Measurements from ENCODE around the gene AHRR. TPM values are rescaled to one million over a fixed set of nuclear protein-coding genes. Genes with fewer than 3 reads are reported as not detected.

Gene AHRR
- total RNA-seq, 1 experiment from 2014 or later: 2.6 TPM

DNA sequence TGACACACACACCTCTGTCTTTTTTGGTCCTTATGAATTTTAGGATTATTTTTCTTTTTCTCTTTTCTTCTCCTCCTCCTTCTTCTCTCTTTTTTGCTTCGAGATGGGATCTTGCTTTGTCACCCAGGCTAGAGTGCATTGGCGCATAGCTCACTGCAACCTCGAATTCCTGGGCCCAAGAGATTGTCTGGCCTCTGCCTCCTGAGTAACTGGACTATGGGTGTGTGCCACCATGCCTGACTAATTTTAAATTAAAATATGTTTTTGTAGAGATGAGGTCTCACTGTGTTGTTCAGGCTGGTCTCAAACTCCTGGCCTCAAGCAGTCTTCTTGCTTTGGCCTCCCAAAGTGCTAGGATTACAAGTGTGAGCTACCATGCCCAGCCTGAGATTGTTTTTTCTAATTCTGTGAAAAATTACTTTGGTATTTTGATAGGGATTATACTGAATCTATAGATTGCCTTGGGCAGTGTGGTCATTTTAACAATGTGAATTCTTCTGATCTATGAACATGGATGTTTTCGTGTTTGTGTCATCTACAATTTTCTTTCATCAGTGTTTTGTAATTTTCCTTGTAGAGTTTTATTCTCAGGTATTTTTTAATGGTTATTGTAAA, 7.7 kb downstream of the AHRR start:
- no peaks in the 10 kb centered on the region for H3K36me3 ChIP-seq (ENCODE audit: insufficient read depth, low read length)
- H4K20me1 ChIP-seq (ENCODE audit: insufficient read depth, low read depth, low read length): no peaks in the 10 kb centered on the region
- no peak overlapping the region for H3K4me2 ChIP-seq (ENCODE audit: low read depth, low read length, poor library complexity, severe bottlenecking)
- H3K9me3 ChIP-seq (ENCODE audit: low read length): no peaks in the 10 kb centered on the region
- H3K79me2 ChIP-seq (ENCODE audit: low read length): no peaks in the 10 kb centered on the region
- H3K4me3 ChIP-seq (ENCODE audit: low read length): no peak overlapping the region
- H3K9ac ChIP-seq (ENCODE audit: low read length): no peak overlapping the region
- no peak for DNase-seq
- no peak overlapping the region for H3K27ac ChIP-seq (ENCODE audit: low read length)
- H2AFZ ChIP-seq (ENCODE audit: low read length): no peak overlapping the region
- no peaks in the 10 kb centered on the region for H3K4me1 ChIP-seq (ENCODE audit: low read length)
- H3K9me2 ChIP-seq (replicated peaks; ENCODE audit: insufficient read depth, low read length): no peaks in the 10 kb centered on the region
- no peaks in the 10 kb centered on the region for H3K27me3 ChIP-seq (ENCODE audit: low read length)

DNA sequence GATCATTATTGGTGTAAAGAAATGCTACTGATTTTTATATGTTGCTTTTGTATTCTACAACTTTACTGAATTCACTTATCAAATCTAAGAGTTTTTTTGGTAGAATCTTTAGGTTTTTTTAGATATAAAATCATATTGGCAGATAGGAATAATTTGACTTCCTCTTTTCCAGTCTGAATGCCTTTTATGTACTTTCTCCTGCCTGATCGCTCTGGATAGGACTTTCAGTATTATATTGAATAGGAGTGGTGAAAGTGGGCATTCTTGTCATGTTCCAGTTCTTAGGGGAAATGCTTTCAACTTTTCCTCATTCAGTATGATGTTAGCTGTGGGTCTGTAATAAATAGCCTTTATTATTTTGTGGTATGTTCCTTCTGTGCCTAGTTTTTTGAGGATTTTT, 8.3 kb downstream of the AHRR start:
- Histone ChIP-seq H3K9me2 (replicated peaks; ENCODE audit: insufficient read depth, low read length) (no peaks in the 10 kb centered on the region), H3K9me3 (ENCODE audit: low read length) (no peaks in the 10 kb centered on the region), H3K4me1 (ENCODE audit: low read length) (no peaks in the 10 kb centered on the region), H3K36me3 (ENCODE audit: insufficient read depth, low read length) (no peaks in the 10 kb centered on the region), H2AFZ (ENCODE audit: low read length) (no peak overlapping the region), H3K27me3 (ENCODE audit: low read length) (no peaks in the 10 kb centered on the region), H4K20me1 (ENCODE audit: insufficient read depth, low read depth, low read length) (0 out of 2 replicates have a peak, but pooled peaks cover 3% of the 10 kb centered on the region), H3K9ac (ENCODE audit: low read length) (no peak overlapping the region), H3K4me2 (ENCODE audit: low read depth, low read length, poor library complexity, severe bottlenecking) (no peak overlapping the region), H3K27ac (ENCODE audit: low read length) (no peak overlapping the region), H3K79me2 (ENCODE audit: low read length) (no peaks in the 10 kb centered on the region), H3K4me3 (ENCODE audit: low read length) (no peak overlapping the region)
- DNase-seq: no peak

- no peaks in the 10 kb centered on the region for H3K9me3 ChIP-seq (ENCODE audit: low read length)
- no peaks in the 10 kb centered on the region for H3K79me2 ChIP-seq (ENCODE audit: low read length)
- 0 out of 2 replicates have a peak, but pooled peaks cover 3% of the 10 kb centered on the region for H4K20me1 ChIP-seq (ENCODE audit: insufficient read depth, low read depth, low read length)
- no peak overlapping the region for H3K27ac ChIP-seq (ENCODE audit: low read length)
- H2AFZ ChIP-seq (ENCODE audit: low read length): no peak overlapping the region
- no peak overlapping the region for H3K4me3 ChIP-seq (ENCODE audit: low read length)
- no peaks in the 10 kb centered on the region for H3K27me3 ChIP-seq (ENCODE audit: low read length)
- H3K36me3 ChIP-seq (ENCODE audit: insufficient read depth, low read length): no peaks in the 10 kb centered on the region
- no peak overlapping the region for H3K9ac ChIP-seq (ENCODE audit: low read length)
- DNase-seq: no peak
- H3K9me2 ChIP-seq (replicated peaks; ENCODE audit: insufficient read depth, low read length): no peaks in the 10 kb centered on the region
- H3K4me1 ChIP-seq (ENCODE audit: low read length): no peaks in the 10 kb centered on the region
- no peak overlapping the region for H3K4me2 ChIP-seq (ENCODE audit: low read depth, low read length, poor library complexity, severe bottlenecking)
Measured at GRCh38 chr5:332843-333242, 11.3 kb downstream of the AHRR start.

DNA sequence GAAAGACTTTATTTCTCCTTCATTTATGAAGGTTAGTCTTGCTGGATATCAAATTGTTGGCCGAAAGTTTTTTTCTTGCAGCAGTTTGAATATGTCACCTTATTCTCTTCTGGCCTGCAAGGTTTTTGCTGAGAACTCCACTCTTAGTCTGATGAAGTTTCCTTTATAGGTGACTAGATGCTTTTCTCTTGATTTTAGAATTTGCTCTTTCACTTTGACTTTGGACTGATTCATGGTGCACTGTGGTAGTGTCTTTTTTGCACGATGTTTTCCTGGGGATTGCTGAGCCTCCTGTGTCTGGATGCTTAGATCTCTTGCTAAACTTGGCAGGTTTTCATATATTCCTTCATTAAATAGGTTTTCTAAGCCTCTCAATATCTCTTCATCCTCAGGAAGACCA, 12.4 kb downstream of the AHRR start:
- Histone ChIP-seq H3K9me3 (ENCODE audit: low read length) (no peaks in the 10 kb centered on the region), H3K4me3 (ENCODE audit: low read length) (no peak overlapping the region), H3K4me1 (ENCODE audit: low read length) (no peaks in the 10 kb centered on the region), H3K36me3 (ENCODE audit: insufficient read depth, low read length) (no peaks in the 10 kb centered on the region), H2AFZ (ENCODE audit: low read length) (no peak overlapping the region), H3K27ac (ENCODE audit: low read length) (no peak overlapping the region), H3K9ac (ENCODE audit: low read length) (no peak overlapping the region), H4K20me1 (ENCODE audit: insufficient read depth, low read depth, low read length) (0 out of 2 replicates have a peak, but pooled peaks cover 3% of the 10 kb centered on the region), H3K79me2 (ENCODE audit: low read length) (no peaks in the 10 kb centered on the region), H3K4me2 (ENCODE audit: low read depth, low read length, poor library complexity, severe bottlenecking) (no peak overlapping the region), H3K27me3 (ENCODE audit: low read length) (no peaks in the 10 kb centered on the region), H3K9me2 (replicated peaks; ENCODE audit: insufficient read depth, low read length) (no peaks in the 10 kb centered on the region)
- no peak for DNase-seq

DNA sequence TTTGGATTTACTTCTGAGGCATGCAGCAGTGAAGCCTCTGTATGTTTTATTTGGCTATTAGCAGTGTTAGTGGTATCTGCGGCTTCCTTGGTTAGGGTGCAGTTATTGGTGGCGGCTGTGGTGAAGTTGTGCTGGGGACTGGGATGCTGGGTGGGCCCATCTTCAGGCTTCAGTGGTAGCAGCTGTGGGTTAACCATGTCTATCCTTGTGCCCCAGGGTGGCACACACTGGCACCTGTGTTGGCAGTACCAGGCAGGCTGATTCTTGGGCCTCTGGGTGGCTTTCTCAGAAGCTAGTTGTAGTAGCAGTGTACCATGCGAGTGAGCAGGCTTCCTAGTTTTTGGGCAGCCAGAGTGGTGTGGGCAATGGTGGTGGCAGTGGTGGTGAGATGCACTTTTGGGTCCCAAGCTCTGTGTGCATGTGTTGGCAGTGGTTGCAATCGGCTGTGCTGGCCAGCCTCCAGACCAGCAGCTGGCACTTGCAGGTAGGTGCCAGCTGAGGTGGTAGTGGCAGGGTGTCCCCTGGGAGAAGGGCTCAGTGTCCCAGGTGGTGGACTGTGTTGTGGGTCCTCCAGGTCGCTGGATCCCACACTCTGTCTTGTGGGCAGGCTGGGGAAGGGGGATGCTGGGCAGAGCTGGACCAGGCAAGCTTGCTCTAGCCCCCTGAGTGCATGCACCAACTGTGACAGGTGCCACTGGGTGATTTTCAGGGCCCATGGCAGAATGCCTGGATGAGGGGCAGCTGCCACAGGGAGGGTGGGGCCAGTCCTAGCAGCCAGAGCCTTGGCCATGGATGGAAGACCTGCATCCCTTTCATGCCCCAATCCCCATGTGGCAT, 13.6 kb downstream of the AHRR start:
- Histone ChIP-seq H3K79me2 (ENCODE audit: low read length) (no peaks in the 10 kb centered on the region), H3K27ac (ENCODE audit: low read length) (no peak overlapping the region), H3K9me3 (ENCODE audit: low read length) (no peaks in the 10 kb centered on the region), H3K4me3 (ENCODE audit: low read length) (no peak overlapping the region), H4K20me1 (ENCODE audit: insufficient read depth, low read depth, low read length) (0 out of 2 replicates have a peak, but pooled peaks cover 3% of the 10 kb centered on the region), H3K4me1 (ENCODE audit: low read length) (no peaks in the 10 kb centered on the region), H2AFZ (ENCODE audit: low read length) (no peak overlapping the region), H3K36me3 (ENCODE audit: insufficient read depth, low read length) (no peaks in the 10 kb centered on the region), H3K9me2 (replicated peaks; ENCODE audit: insufficient read depth, low read length) (no peaks in the 10 kb centered on the region), H3K4me2 (ENCODE audit: low read depth, low read length, poor library complexity, severe bottlenecking) (no peak overlapping the region), H3K9ac (ENCODE audit: low read length) (no peak overlapping the region), H3K27me3 (ENCODE audit: low read length) (no peaks in the 10 kb centered on the region)
- no peak for DNase-seq

DNA sequence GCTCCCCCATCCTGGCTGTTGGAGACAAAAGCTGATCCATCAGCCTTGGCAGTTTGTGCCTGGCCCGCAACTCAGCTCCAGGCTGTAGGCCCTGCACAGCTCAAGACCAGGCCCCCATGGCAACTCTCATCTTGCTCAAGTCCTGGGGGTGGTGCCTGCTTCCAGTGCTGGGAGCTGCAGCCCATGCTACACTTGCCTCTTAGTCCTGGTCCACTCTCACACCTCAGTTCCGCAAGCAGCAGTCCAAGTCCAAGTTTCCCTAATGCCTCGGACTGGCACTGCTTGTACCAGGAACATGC, 14.2 kb downstream of the AHRR start:
- Histone ChIP-seq H3K9me3 (ENCODE audit: low read length) (no peaks in the 10 kb centered on the region), H3K9ac (ENCODE audit: low read length) (no peak overlapping the region)

DNA sequence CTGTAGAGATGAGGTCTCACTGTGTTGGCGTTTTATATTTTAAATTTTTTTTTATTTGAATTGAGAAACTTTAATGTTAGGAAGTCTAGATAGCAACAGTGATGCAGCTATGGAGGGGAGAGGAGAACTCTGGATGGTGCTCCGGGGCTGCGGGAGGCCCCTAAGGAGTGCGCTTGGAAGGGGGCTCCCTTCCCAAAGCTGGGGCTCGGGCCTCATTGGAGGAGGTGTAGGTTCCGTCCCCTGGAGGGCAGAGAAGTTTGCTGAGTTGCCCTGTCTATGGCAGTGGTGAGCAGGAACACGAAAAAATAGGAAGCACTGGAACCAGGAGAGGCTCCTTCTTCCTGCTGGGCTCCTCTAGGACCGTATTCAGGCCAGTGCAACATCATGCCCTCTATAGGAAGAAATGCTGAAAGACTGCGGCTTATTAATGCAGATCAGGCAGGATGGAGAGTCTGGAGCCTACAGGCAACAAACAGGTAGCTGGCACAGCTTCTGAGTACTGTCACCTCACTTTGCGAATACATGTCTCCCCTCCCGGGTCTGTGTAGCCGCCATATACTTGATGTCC, 16.1 kb downstream of the AHRR start:
- Histone ChIP-seq H3K27ac (ENCODE audit: low read length) (no peak overlapping the region), H3K27me3 (ENCODE audit: low read length) (no peaks in the 10 kb centered on the region), H3K9me3 (ENCODE audit: low read length) (no peaks in the 10 kb centered on the region), H3K79me2 (ENCODE audit: low read length) (no peaks in the 10 kb centered on the region), H3K4me1 (ENCODE audit: low read length) (peaks cover 3% of the 10 kb centered on the region), H3K4me3 (ENCODE audit: low read length) (no peak overlapping the region), H4K20me1 (ENCODE audit: insufficient read depth, low read depth, low read length) (0 out of 2 replicates have a peak, but pooled peaks cover 3% of the 10 kb centered on the region), H3K36me3 (ENCODE audit: insufficient read depth, low read length) (no peaks in the 10 kb centered on the region), H3K9me2 (replicated peaks; ENCODE audit: insufficient read depth, low read length) (no peaks in the 10 kb centered on the region), H2AFZ (ENCODE audit: low read length) (no peak overlapping the region), H3K9ac (ENCODE audit: low read length) (no peak overlapping the region), H3K4me2 (ENCODE audit: low read depth, low read length, poor library complexity, severe bottlenecking) (no peak overlapping the region)
- DNase-seq: no peak

More for the DNA sequence above, 14.2 kb downstream of the AHRR start:
- DNase-seq: no peak
- Histone ChIP-seq H3K4me2 (ENCODE audit: low read depth, low read length, poor library complexity, severe bottlenecking) (no peak overlapping the region), H3K79me2 (ENCODE audit: low read length) (no peaks in the 10 kb centered on the region), H3K4me3 (ENCODE audit: low read length) (no peak overlapping the region), H3K4me1 (ENCODE audit: low read length) (no peaks in the 10 kb centered on the region), H3K9me2 (replicated peaks; ENCODE audit: insufficient read depth, low read length) (no peaks in the 10 kb centered on the region), H3K27ac (ENCODE audit: low read length) (no peak overlapping the region), H4K20me1 (ENCODE audit: insufficient read depth, low read depth, low read length) (0 out of 2 replicates have a peak, but pooled peaks cover 3% of the 10 kb centered on the region), H3K27me3 (ENCODE audit: low read length) (no peaks in the 10 kb centered on the region), H2AFZ (ENCODE audit: low read length) (no peak overlapping the region), H3K36me3 (ENCODE audit: insufficient read depth, low read length) (no peaks in the 10 kb centered on the region)

Data from Karpas-422 (cell line).